Vagina (tissue), 2 donors: Measurements from ENCODE around the gene CALML4. TPM values are rescaled to one million over a fixed set of nuclear protein-coding genes. Genes with fewer than 3 reads are reported as not detected.

Experiments
- DNase-seq, 2 donors: peaks; one replicate each; pipeline ENCODE4 v3.0.0-alpha.2; 2017; ENCODE audit errors: extremely low spot score in 2 of 2
- H3K27ac ChIP-seq: fragments of 200-600 bp; sonication (generic); one replicate; pipeline ENCODE4 v1.5.1; 2019
- H3K27me3 ChIP-seq: fragments of 200-600 bp; sonication (generic); one replicate; pipeline ENCODE4 v1.5.1; 2019
- H3K36me3 ChIP-seq, 2 donors: fragments of 200-600 bp; sonication (generic); one replicate each; pipeline ENCODE4 v1.5.1; 2017 to 2019
- H3K4me1 ChIP-seq: fragments of 200-600 bp; sonication (generic); one replicate; pipeline ENCODE4 v1.5.1; 2019
- H3K4me3 ChIP-seq, 2 donors: fragments of 200-600 bp; sonication (generic); 1 replicate in 1 of 2; 2 replicates in 1 of 2; pipeline ENCODE4 v1.5.1; 2016 to 2019
- H3K9me3 ChIP-seq: fragments of 200-600 bp; sonication (generic); one replicate; pipeline ENCODE4 v1.5.1; 2019
- CTCF ChIP-seq, 3 experiments: fragments of 450-650 bp in 2 of 3; fragments of 200-600 bp in 1 of 3; sonication (generic) in 1 of 3; IDR thresholded peaks; one replicate each; pipeline ENCODE4 v1.5.1; 2017 to 2019; ENCODE audit warnings: antibody characterized with exemption in 3 of 3, mild to moderate bottlenecking in 2 of 3, moderate library complexity in 2 of 3
- POLR2A ChIP-seq, 2 donors: fragments of 450-650 bp; IDR thresholded peaks; one replicate each; pipeline ENCODE4 v1.6.1; 2017; ENCODE audit warnings: antibody characterized with exemption in 2 of 2, mild to moderate bottlenecking in 2 of 2, moderate library complexity in 2 of 2
- POLR2AphosphoS5 ChIP-seq, 2 donors: sonication (generic); formaldehyde crosslinking; IDR thresholded peaks; one replicate each; pipeline ENCODE4 v1.9.0; 2017; ENCODE audit warnings: antibody characterized with exemption in 2 of 2, mild to moderate bottlenecking in 2 of 2, low read depth in 1 of 2; ENCODE audit not compliant: insufficient read depth in 1 of 2
- intact Hi-C: fragments of 100-400 bp; cut with DNase I; formaldehyde crosslinking; loops from one replicate; pipeline ENCODE4 v1.15.1; 2023
- total RNA-seq: library from RNA; depleted of rRNA; stranded (reverse); fragments of >200 nt; gene quantifications from one replicate; pipeline ENCODE4 v1.2.3, GENCODE V29; 2016

CALML4 gene
- total RNA-seq, 1 donor from 2014 or later = 6.1 TPM

GRCh38 chr15:68232937-68233336 is 27.8 kb upstream of the CALML4 start:
- DNase-seq = no peak
- H3K36me3 ChIP-seq = no peaks in the 10 kb centered on the region
- intact Hi-C loops = no loop called here
- H3K4me1 ChIP-seq = peaks cover 20% of the 10 kb centered on the region
- TF ChIP-seq CTCF (IDR thresholded peaks at IDR 0.05) (no peak), POLR2AphosphoS5 (IDR thresholded peaks at IDR 0.05; ENCODE audit: insufficient read depth in 1 of 2, low read depth in 1 of 2) (no peak)
- H3K9me3 ChIP-seq = no peaks in the 10 kb centered on the region
- H3K4me3 ChIP-seq = no peak overlapping the region
- H3K27me3 ChIP-seq = no peaks in the 10 kb centered on the region
- no peak overlapping the region for H3K27ac ChIP-seq

DNA sequence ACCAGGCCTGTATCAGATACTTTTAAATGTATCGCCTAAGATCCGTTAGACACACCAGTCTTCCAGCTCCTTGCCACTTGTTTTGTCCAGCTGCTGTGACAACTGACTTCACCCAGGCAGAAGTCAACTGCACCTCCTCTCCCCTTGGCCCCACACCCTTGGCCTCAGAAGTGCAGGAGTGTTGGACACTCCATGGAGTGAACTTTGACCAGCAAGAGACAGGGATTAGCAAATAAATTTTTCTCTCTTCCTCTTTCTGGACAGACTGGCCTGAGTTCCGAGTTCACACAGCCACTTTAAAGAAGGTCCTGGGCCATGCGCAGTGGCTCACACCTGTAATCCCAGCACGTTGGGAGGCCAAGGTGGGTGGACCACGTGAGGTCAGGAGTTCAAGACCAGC is 27.3 kb upstream of the CALML4 start:
- H3K9me3 ChIP-seq = no peaks in the 10 kb centered on the region
- TF ChIP-seq CTCF (IDR thresholded peaks at IDR 0.05) (no peak), POLR2A (IDR thresholded peaks at IDR 0.05) (no peak), POLR2AphosphoS5 (IDR thresholded peaks at IDR 0.05; ENCODE audit: insufficient read depth in 1 of 2, low read depth in 1 of 2) (no peak)
- peaks cover 25% of the 10 kb centered on the region for H3K4me1 ChIP-seq
- H3K36me3 ChIP-seq = no peaks in the 10 kb centered on the region
- no peaks in the 10 kb centered on the region for H3K27me3 ChIP-seq
- intact Hi-C loops = no loop called here
- no peak overlapping the region for H3K27ac ChIP-seq
- DNase-seq = peak in 1 of 2 donors; percentile 84
- H3K4me3 ChIP-seq = no peak overlapping the region

DNA sequence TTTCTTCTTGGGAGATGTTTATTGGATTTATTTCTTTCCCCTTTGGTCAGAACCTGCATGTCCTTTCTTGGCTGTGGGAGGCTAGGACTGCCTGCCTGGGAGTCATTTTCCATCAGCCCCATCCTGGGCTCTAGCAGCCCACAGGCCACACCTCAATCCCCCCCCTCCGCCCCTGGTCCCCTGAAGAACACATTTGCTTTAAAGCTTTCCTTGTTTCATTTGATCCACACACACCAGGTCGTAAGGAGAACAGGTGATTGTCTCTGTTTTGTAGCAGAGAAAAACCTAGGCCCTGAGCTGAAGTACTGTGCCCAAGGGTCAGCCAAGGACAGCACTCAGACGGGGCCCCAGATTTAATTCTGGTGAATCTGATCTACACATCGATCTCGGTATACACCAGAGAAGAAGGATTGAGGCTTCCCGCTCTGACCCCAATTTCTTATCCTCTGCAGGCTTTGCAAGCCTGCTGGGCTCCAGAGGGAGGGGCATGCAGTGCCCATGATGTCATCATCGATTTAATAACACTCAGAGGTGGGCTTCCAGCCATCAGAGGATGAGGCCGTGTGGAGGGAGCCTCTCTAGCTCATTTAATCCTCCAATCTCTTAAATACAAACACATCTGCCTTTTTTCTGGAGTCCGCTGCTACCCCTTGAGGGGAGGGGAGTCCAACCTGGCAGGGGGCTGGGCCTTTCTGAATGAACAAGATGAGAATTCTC is 26.1 kb upstream of the CALML4 start:
- Histone ChIP-seq H3K36me3 (no peaks in the 10 kb centered on the region), H3K4me1 (peaks cover 29% of the 10 kb centered on the region), H3K27ac (peak overlapping the region; percentile 35), H3K27me3 (no peaks in the 10 kb centered on the region), H3K4me3 (no peak overlapping the region), H3K9me3 (no peaks in the 10 kb centered on the region)
- intact Hi-C loops = no loop called here
- peak in 1 of 2 donors; percentile 81 for DNase-seq
- no peak for TF ChIP-seq POLR2A (IDR thresholded peaks at IDR 0.05)
- no peak for TF ChIP-seq POLR2AphosphoS5 (IDR thresholded peaks at IDR 0.05; ENCODE audit: insufficient read depth in 1 of 2, low read depth in 1 of 2)
- TF ChIP-seq CTCF (IDR thresholded peaks at IDR 0.05) = no peak

GRCh38 chr15:68230157-68231100 is 25.3 kb upstream of the CALML4 start:
- Histone ChIP-seq H3K4me3 (peak overlapping the region; percentile 75 to 91), H3K27me3 (no peaks in the 10 kb centered on the region), H3K9me3 (no peaks in the 10 kb centered on the region), H3K4me1 (peaks cover 29% of the 10 kb centered on the region), H3K27ac (peak overlapping the region; percentile 93), H3K36me3 (no peaks in the 10 kb centered on the region)
- TF ChIP-seq CTCF (IDR thresholded peaks at IDR 0.05) = no peak
- TF ChIP-seq POLR2AphosphoS5 (IDR thresholded peaks at IDR 0.05; ENCODE audit: insufficient read depth in 1 of 2, low read depth in 1 of 2) = no peak
- TF ChIP-seq POLR2A (IDR thresholded peaks at IDR 0.05) = no peak
- intact Hi-C loops = no loop called here
- peak in 1 of 2 donors; percentile 89 for DNase-seq
